HG03097 (cell line): ENCODE data around the gene GLT6D1.

ENCODE experiments used
- ATAC-seq: cut with Tn5 transposase; IDR thresholded peaks from one replicate; pipeline ENCODE4 v1.9.1; 2021; ENCODE audit not compliant: unreplicated experiment, low FRiP score

Gene GLT6D1

DNA sequence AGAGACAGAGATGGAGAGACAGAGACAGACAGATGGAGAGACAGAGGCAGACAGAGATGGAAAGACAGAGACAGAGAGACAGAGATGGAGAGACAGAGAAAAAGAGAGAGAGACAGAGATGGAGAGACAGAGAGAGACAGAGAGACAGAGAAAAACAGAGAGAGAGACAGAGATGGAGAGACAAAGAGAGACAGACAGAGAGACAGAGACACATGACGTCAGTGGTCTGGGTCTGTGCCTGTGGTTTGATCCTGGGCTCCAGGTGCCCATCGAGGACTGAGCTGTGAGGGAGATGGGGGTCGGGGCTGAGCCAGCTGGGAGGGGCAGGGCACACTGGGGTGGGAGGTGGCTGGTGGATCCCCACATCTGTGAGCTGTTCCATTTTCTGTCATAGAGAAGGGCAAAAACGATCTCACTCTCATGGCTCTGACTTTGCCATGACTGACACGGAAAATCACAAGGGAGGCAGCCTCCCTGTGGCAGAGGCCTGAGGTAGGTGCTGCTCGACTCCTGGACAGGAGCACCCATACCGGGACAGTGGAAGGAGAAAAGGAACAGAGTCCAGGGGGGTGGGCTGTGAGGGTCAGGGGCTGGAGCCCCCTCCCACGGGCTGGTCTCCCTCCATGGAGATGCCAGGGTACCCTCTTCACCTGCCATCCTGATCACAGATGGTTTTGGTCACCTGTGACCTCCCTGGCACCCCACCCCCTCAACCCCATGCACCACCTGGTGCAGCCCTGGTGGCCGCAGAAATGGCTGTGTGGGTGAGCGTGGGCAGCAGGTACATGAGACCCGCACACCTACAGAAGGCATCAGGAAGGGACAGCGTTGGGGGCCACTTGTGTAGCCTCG is 28.8 kb downstream of the GLT6D1 start:
- no peak for ATAC-seq

DNA sequence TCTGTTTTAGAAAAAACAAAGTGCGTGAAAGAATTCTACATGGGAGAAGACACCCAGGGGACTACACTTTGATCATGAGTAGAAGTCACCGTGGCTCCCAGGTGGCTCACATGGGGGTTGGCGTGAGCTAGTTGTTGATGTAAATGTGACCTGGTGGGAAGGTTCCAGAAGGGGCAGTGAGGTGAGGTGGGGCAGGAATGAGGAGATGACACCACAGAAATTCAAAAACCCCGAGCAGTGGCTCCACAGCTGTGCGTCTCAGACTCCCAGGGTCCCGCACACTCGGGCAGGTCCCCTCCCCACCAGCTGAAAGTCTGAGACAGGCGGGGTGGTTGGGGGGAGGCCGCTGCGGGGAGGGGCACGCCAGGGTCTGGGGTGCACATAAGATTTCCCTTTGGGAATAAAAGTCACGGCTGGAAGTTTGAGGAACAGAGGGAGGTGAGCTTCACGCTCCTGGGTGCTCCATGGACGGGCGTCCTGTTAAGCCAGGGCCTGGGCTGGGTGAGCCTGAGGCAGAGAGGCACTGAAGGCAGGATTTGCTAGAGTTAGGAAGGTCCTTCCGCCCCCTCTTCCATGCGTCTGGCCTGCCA is 29.9 kb downstream of the GLT6D1 start:
- no peak for ATAC-seq

DNA sequence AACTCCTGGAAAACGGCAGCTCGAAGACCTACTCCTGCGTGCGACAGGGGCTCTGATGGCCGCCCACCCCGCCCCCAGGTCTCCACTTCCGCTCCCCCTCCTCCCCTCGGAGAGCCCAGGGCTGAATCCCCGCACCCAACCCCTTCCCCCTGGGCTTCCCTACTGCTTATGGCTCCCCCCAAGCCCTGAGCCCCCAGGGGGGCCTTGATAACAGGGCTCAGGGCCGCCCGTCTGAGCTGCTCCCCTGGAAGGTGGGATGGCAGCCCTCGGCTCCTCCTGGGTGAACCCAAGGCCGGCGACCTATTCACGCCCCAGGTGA is 30.4 kb downstream of the GLT6D1 start:
- ATAC-seq, result no peak

DNA sequence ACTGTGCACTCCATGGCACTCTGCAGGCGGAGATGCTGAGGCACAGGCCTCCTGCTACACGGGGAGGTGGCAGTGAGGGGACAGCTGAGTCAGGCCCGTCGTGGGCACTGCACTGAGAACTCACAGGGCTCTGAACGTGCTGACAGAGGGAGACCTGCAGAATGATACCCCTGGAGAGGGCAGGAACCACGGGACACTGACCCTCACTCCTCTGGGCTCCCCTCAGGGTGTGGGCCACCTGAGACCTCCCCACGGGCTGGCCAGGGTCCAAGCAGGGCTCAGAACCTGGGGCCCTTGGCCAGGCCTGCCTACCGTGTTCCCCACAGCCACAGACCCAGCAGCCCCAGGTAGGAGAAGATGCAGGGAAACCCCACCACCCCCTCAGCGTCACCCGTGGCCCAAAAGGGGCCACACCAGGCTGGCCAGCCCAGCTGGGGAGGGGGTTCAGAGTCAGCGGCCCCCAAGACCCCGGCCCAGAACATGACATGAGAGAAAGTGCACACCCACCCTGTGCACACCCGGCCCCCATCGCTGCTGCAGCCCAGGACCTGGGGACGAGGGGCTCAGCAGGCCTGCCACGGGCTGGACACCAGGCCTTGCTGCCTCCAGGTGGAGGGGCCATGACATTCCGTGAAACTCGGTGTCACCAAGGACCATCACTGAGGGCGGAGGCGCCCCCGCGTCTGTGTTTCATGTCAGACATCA is 30.9 kb downstream of the GLT6D1 start:
- ATAC-seq, result no peak

DNA sequence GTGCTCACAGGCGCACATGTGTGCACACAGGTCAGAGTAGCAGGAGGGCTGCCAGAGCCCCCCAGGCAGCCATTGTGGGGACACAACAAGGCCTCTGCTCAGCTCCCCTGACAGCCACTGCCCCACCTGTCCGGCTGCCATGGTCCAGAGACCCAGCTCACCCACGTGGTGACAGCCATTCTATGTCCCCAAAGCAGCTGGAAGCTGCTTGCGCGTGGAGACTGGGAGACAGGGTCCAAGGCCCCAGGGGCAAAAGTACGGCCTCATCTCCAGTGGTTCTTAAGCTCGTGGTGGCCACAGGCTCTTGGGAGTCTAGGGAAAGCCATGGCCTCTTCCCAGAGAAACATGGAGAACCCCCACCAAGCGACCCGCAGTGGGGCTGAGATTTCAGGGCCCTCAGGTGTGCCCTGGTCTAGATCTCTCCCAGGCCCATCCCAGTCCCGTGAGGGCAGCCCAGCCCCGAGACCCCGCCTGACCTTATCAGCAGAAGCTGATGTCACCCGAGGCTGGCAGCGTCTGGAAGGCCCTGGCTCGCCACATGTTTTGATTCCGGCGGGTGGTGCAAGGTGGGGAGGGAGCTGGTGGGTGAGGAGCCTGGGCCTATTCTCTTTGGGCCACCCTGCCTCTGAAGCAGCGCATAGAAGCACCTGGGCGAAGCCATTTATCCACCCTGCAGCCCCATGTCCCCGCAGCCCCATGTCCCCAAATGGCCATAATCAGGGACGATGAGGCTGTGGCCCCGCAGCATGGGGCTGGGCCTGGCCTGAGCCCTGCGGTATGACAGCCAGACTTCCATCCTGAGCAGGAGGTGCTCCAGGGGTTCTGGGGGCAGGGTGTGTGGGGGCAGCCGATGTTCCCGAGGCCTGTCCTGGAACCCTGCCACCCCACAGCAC is 31.7 kb downstream of the GLT6D1 start:
- no peak for ATAC-seq

DNA sequence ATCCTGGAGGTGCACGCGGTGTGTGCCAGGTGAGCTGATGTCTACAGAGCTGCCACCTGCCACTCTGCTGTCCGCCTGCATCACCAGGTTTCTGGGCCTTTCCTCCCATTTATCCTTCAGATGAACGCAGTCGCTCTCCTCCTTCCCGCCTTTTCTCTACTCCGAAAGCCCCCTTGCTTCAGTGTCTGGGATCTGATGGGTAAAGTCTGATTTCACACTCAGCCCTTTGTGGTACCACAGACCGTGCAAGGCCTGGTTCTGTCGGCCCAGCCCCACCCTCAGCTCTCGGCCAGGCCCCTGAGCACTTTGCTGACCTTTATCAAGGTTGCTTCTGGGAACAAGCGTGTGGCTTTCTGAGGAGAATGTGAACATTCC is 32.5 kb downstream of the GLT6D1 start:
- no peak for ATAC-seq

DNA sequence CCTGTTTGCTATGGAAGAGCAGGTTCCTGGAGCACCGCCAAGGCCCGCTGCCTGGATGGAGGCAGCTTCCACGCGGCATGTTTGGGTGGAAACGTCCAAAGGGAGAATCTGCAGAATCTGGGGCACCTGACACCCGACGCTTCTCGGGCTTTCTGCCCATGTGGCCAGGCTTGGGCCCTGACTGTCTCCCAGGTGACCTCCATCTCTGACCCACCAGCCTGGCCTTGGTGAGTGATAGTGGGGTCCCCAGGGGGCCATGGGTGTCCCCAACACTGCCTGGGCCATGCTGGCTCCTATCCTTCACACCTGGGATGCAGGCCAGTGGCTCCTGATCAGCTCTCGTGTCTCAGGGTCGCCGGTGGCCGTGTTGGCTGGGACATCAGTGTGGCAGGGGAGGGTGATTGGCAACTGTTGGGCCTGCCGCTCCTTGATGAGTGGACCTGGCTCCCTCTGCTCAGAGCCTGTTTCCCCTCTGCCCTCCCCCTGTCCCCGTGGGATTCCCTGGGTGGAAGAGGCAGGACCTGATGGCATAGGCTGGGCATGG is 34.0 kb downstream of the GLT6D1 start:
- ATAC-seq, result no peak

DNA sequence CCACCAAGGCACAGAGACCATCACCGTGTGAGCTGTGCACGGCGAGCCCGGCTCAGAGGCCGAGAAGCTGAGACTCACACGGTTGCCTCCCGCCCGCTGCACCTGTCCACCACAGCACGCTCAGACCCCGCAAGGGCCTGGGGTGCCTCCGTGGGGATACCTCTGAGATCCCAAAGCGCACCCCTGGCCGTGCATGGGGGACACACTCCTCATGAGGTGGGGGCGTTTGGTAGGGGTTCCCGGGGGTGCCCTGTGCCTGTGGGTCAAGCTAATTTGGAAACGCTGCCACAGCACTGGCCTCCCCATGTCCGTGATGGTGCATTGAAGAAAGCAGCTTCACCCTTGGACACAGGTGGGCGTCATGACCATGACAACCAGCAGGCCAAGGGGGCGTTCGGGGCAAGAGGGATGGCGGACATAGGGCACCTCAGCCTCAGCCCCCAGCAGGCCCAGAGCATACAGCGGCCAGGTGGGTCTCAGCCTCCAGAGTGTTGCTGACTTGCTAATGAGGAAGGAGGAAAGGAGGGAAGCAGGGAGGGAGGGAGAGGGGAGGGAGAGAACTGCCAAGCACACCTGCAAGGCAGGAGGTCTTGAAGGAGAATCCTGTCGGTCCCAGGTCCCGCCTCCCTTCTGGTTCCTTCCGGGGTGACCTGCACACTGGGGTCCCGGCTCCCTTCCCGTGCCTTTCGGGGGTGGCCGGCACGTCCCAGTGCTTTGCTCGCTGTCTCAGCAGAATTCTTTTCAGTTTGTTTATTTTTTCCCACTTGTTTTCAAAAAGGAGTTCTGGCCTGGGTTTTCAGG is 34.7 kb downstream of the GLT6D1 start:
- ATAC-seq, result no peak

DNA sequence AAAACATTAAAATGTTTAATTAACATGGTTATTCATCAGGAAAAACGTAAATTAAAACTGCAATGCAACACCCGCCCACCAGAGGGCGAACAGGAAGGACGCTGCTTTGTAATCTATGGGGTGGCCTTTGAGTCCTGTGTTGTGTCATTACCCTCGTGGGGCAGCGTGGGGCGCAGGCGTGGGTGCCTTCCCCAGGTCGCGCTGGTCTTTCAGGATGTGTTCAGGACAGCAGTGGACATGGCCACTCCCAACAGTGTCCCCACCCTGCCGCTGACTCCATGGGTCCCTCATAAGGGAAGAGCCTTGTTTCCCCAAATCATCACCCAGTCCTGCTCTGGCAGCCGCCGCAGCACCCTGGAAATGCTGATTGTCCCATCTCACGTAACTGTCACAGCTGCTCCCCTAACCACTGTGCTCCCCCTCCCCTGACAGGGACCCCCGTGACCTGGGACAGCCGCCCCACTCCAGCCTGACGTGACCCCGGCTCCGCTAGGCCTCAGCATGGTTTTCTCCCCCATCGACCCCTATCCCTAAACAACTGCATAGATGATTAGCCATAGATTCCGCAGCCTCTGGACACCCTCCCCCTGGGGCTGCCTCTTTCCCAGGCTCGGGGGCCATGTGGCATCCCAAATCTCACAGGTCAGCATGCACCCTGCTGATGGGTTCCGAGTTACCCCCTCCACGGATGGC is 36.4 kb downstream of the GLT6D1 start:
- ATAC-seq, result no peak

DNA sequence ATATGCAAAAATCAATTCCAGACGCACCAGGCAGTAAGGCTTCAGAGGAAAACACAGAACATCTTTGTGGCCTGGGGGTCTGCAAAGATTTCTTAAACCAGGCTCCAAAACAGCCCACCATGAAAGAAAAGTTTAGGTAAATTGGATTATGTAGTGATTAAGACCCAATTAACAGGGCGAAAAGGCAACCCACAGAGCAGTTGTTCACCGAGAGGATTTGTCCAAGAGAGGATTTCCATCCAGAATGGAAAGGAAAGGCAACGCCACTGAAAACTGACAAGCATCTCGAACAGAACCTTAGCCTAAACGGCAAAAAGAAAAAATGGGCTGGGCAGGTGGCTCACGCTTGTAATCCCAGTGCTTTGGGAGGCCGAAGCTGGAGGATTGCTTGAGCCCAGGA is 37.4 kb downstream of the GLT6D1 start:
- ATAC-seq, result no peak

DNA sequence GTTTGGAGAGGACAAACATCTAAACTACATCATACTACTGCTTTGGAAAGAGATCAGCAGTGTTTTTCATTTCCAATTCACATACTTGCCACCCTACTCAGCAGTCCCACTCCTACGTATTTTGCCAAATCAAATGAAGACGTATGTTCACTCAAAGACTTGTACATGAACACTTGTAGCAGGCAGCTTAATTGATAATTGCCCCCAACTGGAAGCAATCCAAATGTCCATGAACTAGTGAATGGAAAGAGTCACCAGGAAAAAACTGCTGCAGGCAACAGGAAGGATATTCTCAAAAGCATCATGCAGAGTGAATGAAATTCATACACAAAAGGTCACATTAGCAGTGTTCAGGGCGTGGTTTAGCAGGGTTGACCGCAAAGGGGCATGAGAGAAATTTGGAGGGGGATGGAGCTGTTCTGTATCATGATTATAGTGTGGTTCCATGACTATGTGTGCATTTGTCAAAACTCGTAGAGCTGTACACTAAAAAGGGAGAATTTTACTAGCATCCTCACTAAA is 39.0 kb downstream of the GLT6D1 start:
- no peak for ATAC-seq

DNA sequence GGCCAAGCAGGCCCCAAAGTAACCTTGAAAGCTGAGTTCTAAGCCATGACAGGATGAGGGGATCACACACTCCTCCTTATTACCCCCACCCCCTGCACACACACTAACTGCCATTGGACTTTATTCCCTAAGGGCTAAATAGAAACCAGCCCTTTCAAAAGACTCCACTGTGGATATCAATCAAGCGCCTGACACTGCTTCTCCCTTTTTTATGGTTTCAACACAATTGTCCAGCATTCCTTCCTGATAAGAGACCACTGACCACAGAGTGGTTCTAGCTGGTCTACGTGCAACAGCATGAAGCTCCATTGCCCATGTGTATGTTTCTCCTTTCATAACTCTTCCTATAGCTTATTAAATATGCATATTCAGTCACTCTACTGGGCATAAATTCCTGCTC is 43.1 kb downstream of the GLT6D1 start:
- no peak for ATAC-seq

DNA sequence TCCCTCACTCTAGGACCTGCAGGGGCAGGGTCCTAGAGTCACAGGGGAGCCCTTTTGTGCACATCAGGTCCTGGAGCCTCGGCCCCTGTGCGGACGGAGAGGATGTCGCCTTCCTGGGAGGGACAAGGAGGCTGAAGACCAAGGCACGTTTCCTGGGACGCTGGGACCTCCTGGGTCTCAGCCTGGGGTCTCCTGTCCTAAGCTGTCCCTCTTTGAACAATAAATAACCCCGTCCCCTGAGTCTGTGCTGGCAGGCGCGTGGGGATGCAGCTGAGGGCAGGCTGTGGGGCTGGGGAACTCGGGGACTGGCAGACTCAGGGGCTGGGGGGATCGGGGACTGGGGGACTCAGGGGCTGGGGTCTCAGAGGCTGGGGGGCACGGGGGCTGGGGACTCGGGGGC is 46.7 kb downstream of the GLT6D1 start:
- no peak for ATAC-seq

DNA sequence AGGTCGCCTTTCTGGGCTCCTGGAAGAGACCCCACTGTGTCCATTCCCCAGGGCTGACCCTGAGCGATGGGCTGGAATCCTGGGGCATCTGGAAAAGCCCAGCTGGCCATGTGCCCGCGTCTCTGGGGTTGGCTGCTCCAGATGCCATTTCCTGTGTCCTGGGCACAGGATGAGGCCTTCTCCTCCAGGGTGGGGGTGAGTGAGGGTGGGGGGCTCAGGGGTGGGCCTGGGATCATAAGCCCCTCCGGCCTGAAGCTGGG is 47.1 kb downstream of the GLT6D1 start:
- ATAC-seq, result no peak

DNA sequence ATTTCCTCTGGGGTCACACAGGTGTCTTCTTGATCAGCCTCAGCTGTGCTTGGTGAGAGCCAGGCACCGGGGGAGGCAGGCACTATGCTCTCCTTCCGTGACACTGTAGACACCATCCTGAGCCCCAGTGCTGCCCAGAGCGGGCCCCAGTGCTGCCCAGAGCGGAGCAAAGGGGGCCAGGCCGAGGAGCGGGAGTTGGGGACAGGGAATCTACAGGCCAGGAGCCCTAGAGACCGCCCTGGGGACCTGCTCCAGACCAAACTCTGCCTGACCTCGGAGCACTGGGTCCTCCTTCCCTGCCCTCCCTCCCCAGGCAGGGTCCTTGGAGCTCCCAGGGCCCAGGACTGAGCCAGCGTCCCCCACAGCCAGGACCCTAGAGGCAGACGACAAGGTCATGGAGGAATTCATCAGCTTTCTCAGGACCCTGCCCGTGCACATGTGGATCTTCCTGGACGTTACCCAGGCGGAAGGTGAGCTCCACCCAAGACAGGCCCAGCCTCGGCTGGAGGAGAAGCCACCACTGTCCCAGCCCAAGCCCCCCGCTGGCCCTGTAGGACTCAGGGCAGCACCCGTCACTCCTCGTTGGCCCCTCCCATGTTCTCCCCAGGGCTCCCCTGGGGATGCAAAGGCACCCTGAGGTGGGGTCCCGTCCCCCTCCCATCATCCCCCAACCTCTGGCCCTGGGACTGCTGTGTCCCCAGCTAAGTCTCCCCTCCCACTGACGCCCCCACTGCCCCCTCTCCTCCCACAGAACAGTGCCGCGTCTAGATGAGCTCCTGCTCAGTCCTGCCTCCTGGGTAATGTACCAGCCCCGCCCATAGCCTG is 47.6 kb downstream of the GLT6D1 start:
- ATAC-seq, result no peak

DNA sequence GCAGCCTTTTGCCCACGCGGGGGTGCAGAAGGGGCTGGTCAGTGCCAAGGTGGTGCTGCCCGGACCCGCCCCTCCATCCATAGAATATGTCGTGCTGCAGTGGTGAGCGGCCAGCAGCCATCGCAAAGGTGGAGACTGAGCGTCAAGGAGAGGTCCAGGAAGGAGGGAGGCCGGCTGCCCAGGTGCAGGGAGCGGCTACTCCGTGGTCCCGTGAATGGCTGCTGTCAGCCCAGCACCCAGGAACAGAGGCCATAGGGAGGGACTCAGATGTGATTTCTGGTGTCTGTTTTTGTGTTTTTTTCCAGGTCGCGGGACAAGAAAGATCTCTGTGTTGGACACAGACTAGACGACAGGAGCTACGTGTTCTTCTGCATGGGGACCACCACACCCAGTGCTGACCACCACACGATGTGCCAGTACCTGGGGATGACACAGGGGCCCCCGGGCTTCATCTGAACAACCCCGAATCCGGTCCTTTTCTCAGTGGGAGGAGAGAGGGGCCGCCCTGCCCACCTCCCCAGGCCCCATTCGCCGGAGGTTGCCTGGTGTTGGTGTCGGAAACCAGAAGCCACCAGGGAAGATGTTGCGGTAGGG is 48.8 kb downstream of the GLT6D1 start:
- no peak for ATAC-seq

DNA sequence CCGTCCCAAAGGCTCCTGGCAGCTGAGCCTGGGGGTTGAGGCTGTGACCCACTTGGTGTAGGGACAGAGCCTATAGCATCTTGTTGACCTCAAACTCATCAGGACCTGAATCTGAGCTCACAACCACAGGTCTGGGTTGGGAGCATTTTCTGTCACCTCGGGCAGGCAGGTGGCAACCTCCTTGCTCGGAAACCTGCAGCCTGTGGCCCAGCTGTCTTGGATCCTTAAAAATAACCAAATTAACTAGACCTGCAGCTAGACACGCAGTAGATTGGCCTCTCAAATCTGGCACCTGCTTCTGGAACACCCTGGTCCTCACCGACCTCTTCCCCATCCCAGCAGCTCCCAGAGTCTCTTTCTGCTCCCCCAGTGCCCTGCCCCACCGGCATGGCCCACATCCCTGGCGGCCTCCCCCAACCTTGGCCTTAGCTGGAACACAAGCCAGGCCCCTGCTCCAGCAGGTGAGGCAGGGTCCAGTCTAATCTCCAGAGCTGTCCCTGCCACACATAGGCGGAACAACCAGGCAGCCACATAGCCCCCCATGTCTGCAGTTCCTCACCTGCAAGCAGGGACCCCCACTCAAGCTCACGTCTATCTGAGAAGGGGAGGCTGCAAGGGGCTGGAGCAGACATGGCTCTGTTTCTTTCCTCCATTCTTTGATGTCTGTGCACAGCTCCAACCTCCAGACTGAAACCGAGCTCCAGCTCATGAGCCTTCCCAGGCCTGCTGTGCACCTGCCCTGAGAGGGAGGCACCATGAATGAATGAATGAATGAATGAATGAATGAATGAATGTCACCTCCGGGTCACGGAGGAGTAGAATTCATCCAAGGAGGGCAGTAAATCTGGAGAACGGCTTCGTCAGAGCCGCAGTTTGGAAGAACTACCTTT is 49.5 kb downstream of the GLT6D1 start:
- ATAC-seq, result no peak
